ENCODE data around the gene UGT8. TPM values are rescaled to one million over a fixed set of nuclear protein-coding genes. Genes with fewer than 3 reads are reported as not detected.
"Not testable (repeated sequence)": the region's sequence is repeated elsewhere in the genome, so short reads cannot be mapped to it uniquely, and the experiment has no call there.

UGT8 gene, protein sequence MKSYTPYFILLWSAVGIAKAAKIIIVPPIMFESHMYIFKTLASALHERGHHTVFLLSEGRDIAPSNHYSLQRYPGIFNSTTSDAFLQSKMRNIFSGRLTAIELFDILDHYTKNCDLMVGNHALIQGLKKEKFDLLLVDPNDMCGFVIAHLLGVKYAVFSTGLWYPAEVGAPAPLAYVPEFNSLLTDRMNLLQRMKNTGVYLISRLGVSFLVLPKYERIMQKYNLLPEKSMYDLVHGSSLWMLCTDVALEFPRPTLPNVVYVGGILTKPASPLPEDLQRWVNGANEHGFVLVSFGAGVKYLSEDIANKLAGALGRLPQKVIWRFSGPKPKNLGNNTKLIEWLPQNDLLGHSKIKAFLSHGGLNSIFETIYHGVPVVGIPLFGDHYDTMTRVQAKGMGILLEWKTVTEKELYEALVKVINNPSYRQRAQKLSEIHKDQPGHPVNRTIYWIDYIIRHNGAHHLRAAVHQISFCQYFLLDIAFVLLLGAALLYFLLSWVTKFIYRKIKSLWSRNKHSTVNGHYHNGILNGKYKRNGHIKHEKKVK
- 1 to 10 TPM; 1.5 to 9.9 (median 3.4) TPM for total RNA-seq

DNA sequence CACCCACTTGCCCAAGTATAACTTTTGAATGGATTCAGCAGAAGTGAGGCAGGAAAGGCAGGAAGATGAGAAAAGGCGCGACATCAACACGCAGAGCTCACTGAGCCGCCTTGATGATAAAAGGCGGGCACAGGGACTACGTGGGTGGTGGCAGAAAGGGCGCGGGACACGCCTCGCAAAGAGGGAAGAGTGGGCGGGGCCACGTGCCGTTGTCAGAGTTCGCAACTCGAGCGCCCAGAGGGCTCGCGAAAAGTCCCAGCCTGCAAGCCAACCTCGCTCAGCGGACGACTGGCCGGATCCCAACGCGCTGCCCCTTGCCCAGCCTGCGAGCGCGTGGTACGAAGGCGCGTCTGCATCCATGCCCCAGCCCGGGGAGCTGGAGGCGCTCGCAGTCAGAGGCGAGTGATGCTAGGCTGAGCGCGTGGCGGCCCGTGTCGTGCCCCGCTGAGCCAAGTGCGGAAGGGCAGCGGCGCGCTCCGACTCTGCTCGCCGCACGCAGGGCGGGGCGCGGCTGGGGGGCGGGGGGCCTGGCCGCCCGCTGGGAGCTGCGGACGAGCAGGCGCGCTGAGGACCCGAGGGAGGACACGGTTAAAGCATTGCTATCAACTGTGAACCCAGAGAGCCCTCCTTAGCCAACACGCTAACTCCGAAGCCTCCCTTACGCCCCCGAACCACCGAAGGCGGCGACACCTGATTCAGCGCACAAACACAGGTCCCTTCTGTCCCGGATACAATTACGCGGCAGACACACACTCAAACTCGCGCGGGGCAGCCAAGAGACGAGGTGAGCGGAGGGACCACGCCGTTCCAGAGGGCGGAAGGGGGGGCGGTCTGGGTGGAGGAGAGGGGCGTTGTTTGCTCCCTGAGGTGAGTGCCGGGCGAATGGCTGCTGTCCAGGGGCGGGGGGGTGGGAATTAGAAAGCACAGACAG lies at the start of gene UGT8:
Gene UGT8 (plus strand): TSS at position 617 of the 931 bp plus-strand sequence. CDS start 24,074 bp downstream, outside the sequence.
- 0 to 10% (median 0%) methylated on average over 2 to 10 of the region's 84 CpGs; no CpG with 5 or more reads in 4 of the 10 experiments for WGBS, 10 experiments
- peak; percentile 68 to 89 (median 86) for ATAC-seq (replicated peaks in 6 of 8)
- peaks cover 2 to 3% of the 10 kb centered on the region in 2 donors for H3K4me1 ChIP-seq (replicated peaks in 1 of 2)
- in situ Hi-C loops (cut with MboI; ENCODE audit: low pct_unique_long_range_greater_than_20kb in 2 of 9, low sequenced_read_pairs in 9 of 9, unreplicated experiment in 9 of 9), result no loop called here
- H3K27ac ChIP-seq, result no peak within 1 kb of the TSS
- peak within 1 kb of the TSS; percentile 47 to 65 (median 56) for H3K4me3 ChIP-seq

DNA sequence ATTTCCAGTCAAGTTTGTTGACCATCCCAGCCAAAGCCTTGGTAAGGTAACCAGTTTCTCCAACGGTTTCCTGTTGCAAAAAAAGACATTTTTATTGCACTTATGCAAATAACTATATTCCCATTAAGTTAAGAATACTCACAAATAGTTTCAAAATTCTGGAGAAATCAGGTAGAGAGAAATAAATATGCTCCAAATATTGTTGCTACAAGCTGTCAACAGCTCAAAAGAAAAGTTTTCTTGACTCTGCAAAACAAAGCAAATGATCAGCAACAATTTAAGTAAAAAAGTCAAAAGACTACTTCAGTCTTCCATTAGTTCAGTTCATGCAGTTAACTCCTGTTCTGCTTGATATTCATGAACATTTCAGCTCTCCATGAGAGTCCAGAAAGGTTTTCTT lies 49.0 kb upstream of the UGT8 start:
- Histone ChIP-seq H3K4me3 (no peak overlapping the region), H3K4me1 (replicated peaks in 1 of 2) (no peaks in the 10 kb centered on the region), H3K27ac (no peak overlapping the region)
- whole genome bisulfite sequencing, 10 experiments, result 0 to 29% (median 9%) methylated on average over 1 of the region's 1 CpG
- no peak for ATAC-seq (replicated peaks in 6 of 8)
- in situ Hi-C loops (cut with MboI; ENCODE audit: low pct_unique_long_range_greater_than_20kb in 2 of 9, low sequenced_read_pairs in 9 of 9, unreplicated experiment in 9 of 9), result no loop called here

DNA sequence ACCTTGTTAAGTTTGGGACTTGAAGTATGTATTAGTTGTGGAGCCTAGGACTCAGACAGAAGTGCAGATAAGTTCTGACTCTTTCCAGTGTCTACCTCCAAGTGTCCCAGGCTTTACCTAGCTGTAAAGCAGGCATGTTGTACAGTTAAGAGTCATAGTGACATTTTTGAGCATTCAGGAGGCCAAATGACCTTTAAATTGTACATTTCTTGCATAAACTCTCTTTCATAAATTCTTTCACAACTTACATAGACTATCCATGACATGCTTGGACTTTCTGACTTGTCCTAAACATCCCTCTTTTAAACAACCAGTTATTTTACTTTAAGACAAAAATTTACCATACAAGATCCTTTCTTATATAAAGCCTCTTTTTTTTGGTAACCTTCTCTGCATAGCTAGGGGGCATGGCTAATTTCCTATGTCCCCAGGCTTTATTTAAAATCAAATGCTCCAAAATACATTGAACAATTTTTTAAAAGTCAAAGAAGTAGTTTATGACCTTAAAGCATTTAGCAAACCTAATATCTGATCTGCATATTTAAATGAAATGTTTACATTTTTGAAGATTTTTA lies 40.1 kb upstream of the UGT8 start:
- in situ Hi-C loops (cut with MboI; ENCODE audit: low pct_unique_long_range_greater_than_20kb in 2 of 9, low sequenced_read_pairs in 9 of 9, unreplicated experiment in 9 of 9), result no loop called here
- no peak for ATAC-seq (replicated peaks in 6 of 8)

DNA sequence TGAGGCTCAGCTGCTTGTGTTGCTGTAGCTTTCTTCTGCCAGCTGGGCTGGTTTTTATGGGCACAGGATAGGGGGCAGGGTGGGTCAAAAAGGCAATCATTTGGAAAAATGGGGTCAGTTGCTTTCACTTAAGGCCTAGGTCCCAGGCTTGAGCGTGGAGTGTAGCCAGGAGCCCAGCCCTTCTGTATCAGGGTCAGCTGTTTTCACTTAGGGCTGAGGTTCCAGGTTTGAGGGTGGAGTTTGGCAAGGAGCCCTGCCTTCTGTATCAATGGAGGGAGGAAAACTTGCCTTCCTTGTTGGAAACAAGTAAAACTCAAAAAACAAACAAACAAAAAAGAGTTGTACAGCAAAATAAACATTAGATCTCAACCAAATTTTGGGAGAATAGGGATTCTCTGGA lies 37.0 kb upstream of the UGT8 start:
- peak in 2 of 8 experiments; percentile 31 to 49 for ATAC-seq (replicated peaks in 6 of 8)
- Histone ChIP-seq H3K27ac (no peak overlapping the region), H3K4me3 (no peak overlapping the region), H3K4me1 (replicated peaks in 1 of 2) (no peaks in the 10 kb centered on the region)
- in situ Hi-C loops (cut with MboI; ENCODE audit: low pct_unique_long_range_greater_than_20kb in 2 of 9, low sequenced_read_pairs in 9 of 9, unreplicated experiment in 9 of 9), result no loop called here
- WGBS, 10 experiments, result 60 to 100% (median 80%) methylated on average over 1 of the region's 1 CpG; no CpG with 5 or more reads in 7 of the 10 experiments

More for the DNA sequence above, 40.1 kb upstream of the UGT8 start:
- Histone ChIP-seq H3K4me3 (no peak overlapping the region), H3K27ac (no peak overlapping the region), H3K4me1 (replicated peaks in 1 of 2) (no peaks in the 10 kb centered on the region)

DNA sequence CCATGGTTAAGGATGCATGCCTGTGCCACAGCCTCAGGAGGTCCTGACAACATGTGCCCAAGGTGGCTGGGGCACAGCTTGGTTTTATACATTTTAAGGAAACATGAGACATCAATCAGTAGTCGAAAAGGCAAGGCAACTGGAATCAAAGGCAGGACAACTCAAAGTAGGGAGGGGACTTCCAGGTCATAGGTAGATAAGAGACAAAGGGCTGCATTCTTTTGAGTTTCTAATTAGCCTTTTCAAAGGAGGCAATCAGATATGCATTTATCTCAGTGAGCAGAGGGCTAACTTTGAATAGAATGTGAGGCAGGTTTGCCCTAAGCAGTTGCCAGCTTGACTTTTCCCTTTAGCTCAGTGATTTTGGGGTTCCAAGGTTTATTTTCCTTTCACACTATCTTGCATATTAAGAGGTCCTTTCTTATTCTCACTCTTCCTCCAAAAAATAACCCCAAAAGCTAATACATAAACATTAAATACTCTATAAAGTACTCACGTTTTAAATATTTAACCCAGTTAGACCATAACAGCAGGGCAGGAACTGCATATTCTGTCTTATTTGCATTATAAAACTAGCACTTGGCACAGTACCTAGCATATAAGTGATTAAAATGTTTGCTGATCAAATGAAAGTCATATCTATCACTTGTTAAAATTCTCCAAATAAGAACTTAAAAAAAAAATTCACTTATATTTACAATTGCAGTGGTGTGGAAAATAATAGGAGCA lies 36.3 kb upstream of the UGT8 start:
- Histone ChIP-seq H3K27ac (no peak overlapping the region), H3K4me3 (no peak overlapping the region), H3K4me1 (replicated peaks in 1 of 2) (no peaks in the 10 kb centered on the region)
- 0 to 40% (median 11%) methylated on average over 1 to 2 of the region's 2 CpGs for WGBS, 10 experiments
- peak in 1 of 8 experiments; percentile 32 for ATAC-seq (replicated peaks in 6 of 8)
- in situ Hi-C loops (cut with MboI; ENCODE audit: low pct_unique_long_range_greater_than_20kb in 2 of 9, low sequenced_read_pairs in 9 of 9, unreplicated experiment in 9 of 9), result no loop called here

DNA sequence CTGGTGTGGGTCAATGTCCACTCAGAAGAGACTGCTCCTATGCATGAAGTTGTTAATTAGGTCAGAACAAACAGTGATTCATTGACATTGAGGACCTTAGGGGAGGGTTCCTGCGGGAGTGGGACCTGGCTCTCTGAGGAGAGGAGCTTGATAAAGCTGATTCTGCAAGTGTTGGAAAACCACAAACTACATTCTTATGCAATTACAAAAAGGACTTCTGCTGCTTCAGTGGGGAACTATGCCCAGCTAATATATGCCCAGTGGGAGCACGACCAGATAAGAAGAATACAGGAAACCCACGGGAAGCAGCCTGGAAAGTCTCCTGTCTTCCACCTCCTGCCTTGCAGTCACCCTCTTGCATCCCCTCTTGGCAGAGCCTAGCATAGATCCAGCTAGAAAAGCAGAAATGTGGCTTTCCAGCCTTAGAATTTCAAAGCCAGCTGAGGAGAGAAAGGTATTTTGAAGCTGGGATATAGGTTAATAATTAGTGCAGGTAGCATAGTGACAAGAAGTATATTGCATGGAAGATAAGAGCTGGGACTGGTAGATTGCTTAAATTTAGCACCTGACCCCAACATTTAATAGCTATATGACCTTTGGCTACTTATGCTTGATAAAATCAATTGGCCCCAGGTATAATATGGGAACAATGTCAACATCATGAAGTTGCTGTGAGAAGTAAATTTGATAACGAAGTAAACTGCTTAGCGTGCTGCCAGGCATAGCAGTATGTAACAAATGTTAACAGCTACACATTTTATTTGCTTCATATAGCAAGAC lies 34.9 kb upstream of the UGT8 start:
- in situ Hi-C loops (cut with MboI; ENCODE audit: low pct_unique_long_range_greater_than_20kb in 2 of 9, low sequenced_read_pairs in 9 of 9, unreplicated experiment in 9 of 9), result no loop called here
- no peak overlapping the region for H3K4me3 ChIP-seq
- ATAC-seq (replicated peaks in 6 of 8), result peak in 3 of 8 experiments; percentile 78 to 90 (median 89)
- WGBS, 10 experiments, result 10 to 93% (median 60%) methylated on average over 1 to 5 of the region's 5 CpGs; no CpG with 5 or more reads in 1 of the 10 experiments
- H3K4me1 ChIP-seq (replicated peaks in 1 of 2), result no peaks in the 10 kb centered on the region
- no peak overlapping the region for H3K27ac ChIP-seq

DNA sequence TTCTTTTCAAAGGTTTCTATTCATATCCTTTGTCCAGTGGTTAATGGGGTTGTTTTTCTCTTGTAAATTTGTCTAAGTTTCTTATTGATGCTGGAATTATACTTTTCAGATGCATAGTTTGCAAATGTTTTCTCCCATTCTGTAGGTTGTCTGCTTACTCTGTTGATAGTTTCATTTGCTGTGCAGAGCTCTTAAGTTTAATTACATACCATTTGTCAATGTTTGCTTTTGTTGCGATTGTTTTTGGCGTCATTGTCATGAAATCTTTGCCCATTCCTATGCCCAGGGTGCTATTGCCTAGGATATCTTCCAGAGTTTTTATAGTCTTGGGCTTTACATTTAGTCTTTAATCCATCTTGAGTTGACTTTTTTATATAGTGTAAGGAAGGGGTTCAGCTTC lies 21.2 kb upstream of the UGT8 start:
- Histone ChIP-seq H3K4me1 (replicated peaks in 1 of 2) (no peaks in the 10 kb centered on the region), H3K4me3 (no peak overlapping the region), H3K27ac (no peak overlapping the region)
- in situ Hi-C loops (cut with MboI; ENCODE audit: low pct_unique_long_range_greater_than_20kb in 2 of 9, low sequenced_read_pairs in 9 of 9, unreplicated experiment in 9 of 9), result no loop called here
- peak in 5 of 8 experiments; percentile 19 to 92 (median 40) for ATAC-seq (replicated peaks in 6 of 8)
- WGBS, 10 experiments, result 35 to 100% (median 61%) methylated on average over 2 of the region's 2 CpGs

DNA sequence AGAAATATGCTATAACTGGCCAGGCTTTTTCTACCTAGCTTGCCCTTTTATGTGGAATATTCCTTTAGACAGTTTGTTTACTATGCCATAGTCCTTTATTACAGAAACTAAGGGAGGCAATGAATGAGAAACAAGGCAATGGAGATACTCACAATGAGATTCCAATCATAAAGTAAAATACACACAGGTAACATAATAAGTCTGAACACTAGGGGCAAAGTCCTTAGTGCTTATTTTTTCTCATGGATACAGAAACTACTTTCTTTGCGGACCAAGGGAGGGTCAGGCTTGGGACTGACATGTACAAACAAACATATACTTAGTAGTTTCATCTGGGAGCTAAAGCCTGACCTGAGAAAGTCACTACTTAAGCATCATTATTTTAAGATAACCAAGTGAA lies 16.0 kb upstream of the UGT8 start:
- WGBS, 10 experiments, result 29 to 100% (median 100%) methylated on average over 1 of the region's 1 CpG; no CpG with 5 or more reads in 4 of the 10 experiments
- H3K27ac ChIP-seq, result no peak overlapping the region
- ATAC-seq (replicated peaks in 6 of 8), result peak in 1 of 8 experiments; percentile 45
- in situ Hi-C loops (cut with MboI; ENCODE audit: low pct_unique_long_range_greater_than_20kb in 2 of 9, low sequenced_read_pairs in 9 of 9, unreplicated experiment in 9 of 9), result no loop called here
- H3K4me3 ChIP-seq, result no peak overlapping the region
- H3K4me1 ChIP-seq (replicated peaks in 1 of 2), result no peaks in the 10 kb centered on the region

DNA sequence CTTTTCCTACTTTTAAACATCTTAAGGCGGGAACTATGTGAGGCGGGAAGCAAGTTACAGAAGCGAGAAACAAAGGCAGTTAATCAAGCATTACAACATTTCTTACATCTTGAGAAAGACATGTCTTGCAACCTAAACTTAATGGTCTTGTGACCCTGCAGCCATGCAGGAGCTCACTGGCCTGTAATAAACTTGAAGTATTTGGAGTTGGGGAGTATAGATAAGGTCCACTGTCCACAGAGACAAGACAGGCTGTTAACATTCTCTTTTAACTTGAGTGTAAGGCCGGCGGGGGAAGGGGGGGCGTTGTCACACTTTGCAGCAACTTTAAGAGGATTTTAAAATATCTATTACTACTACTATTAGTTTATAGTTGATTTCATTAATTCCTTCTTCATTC lies 10.3 kb upstream of the UGT8 start:
- in situ Hi-C loops (cut with MboI; ENCODE audit: low pct_unique_long_range_greater_than_20kb in 2 of 9, low sequenced_read_pairs in 9 of 9, unreplicated experiment in 9 of 9), result no loop called here
- WGBS, 10 experiments, result 50 to 82% (median 81%) methylated on average over 1 to 6 of the region's 6 CpGs; no CpG with 5 or more reads in 6 of the 10 experiments

DNA sequence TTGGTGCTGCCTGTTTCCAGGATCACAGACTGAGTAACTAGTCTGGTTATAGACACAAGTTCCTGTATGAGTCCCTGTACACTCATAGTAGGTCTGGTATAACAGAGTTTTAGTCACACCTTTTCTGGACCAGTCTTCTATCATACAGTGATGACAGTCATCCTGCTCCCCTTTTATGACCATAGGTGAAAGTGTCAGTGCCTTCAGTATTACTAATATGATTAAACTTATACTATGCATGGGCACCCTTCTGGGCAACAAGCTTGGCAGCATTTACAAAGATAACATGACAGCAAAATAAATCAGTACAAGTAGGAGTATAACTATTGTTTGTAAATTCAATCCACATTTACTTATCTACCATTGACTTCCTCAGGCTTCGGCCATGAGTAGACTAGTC lies 8.2 kb upstream of the UGT8 start:
- in situ Hi-C loops (cut with MboI; ENCODE audit: low pct_unique_long_range_greater_than_20kb in 2 of 9, low sequenced_read_pairs in 9 of 9, unreplicated experiment in 9 of 9); H3K4me1 ChIP-seq (replicated peaks in 1 of 2); ATAC-seq (replicated peaks in 6 of 8); H3K27ac ChIP-seq; H3K4me3 ChIP-seq: not testable (repeated sequence)
- 80 to 100% methylated on average over 1 of the region's 1 CpG; no CpG with 5 or more reads in 8 of the 10 experiments for WGBS, 10 experiments

More for the DNA sequence above, 10.3 kb upstream of the UGT8 start:
- Histone ChIP-seq H3K27ac (no peak overlapping the region), H3K4me3 (no peak overlapping the region), H3K4me1 (replicated peaks in 1 of 2) (no peaks in the 10 kb centered on the region)
- no peak for ATAC-seq (replicated peaks in 6 of 8)

DNA sequence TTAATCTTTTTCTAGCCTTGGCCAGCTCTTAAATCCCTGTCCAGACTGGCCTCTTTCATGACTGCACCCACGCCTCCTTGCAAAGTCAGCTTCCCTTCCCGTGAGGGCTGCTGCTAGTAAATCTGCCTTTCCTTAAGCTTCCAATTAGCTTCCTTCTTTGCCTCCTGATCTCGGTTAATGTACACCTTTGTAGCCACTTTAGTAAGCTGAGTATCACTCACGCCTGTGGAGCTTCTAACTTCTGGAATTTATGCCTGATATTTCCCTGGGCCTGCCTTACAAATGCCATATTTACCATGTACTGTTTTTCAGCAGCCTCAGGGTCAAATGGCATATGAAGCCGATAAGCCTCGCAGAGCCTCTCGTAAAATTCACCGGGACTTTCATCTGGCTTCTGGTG lies 5.1 kb upstream of the UGT8 start:
- ATAC-seq (replicated peaks in 6 of 8), result no peak
- 39 to 100% (median 75%) methylated on average over 1 to 7 of the region's 8 CpGs; no CpG with 5 or more reads in 1 of the 10 experiments for WGBS, 10 experiments
- Histone ChIP-seq H3K27ac (no peak overlapping the region), H3K4me1 (replicated peaks in 1 of 2) (peaks cover 0 to 2% of the 10 kb centered on the region in 2 donors), H3K4me3 (no peak overlapping the region)
- in situ Hi-C loops (cut with MboI; ENCODE audit: low pct_unique_long_range_greater_than_20kb in 2 of 9, low sequenced_read_pairs in 9 of 9, unreplicated experiment in 9 of 9), result no loop called here
